ENCODE data around the gene AUNIP. TPM values are rescaled to one million over a fixed set of nuclear protein-coding genes. Genes with fewer than 3 reads are reported as not detected.
A peak's percentile ranks its signal among the peaks of the same experiment; 100 is the strongest.

The AUNIP gene
- total and polyA plus RNA-seq, 2 donors (not counting 1 experiment from before 2014, with no cell fraction given): 0.33 to 1.2 TPM

DNA sequence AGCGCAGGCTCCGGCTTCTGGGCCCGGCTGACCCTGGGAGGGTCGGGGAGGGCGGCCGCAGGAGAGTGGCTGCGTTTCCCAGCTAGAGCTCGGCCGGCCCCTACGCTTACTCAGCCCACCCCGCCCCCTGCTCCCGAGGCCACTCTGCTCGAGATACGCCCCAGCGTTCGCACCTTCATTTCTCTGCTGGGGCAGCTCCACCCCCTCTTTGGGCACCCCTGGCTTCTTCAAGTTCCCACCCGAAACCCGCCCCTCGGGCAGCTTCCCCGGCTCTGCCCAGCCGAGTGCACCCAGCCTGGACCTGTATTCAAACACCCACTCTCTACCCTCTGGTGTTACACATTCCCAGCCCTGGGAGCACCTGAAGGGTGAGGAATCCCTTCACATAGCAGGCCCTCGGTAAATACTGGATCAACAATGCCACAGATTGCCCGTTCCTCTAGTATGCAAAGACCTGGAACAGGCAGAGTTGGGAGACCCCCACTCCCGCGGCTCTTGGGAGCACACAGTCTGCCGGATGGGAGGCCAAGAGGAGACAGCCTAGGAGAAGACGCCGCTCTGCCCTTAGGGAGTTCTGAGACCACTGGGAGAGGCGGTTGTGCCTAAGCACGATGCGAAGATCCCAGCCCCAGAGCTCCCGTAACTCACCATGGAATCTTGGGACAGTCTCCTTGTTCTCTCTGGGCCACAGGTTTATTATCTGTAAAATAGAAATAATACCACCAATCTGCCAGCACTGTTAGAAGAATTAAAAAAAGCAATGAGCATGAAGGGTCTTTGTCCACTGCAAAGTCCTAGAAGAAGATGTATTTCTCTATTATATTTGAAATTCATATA, 16.8 kb upstream of the AUNIP start:
- H2AFZ ChIP-seq (ENCODE audit: low read length): peak overlapping the region; percentile 1
- TF ChIP-seq, protein P1, sequence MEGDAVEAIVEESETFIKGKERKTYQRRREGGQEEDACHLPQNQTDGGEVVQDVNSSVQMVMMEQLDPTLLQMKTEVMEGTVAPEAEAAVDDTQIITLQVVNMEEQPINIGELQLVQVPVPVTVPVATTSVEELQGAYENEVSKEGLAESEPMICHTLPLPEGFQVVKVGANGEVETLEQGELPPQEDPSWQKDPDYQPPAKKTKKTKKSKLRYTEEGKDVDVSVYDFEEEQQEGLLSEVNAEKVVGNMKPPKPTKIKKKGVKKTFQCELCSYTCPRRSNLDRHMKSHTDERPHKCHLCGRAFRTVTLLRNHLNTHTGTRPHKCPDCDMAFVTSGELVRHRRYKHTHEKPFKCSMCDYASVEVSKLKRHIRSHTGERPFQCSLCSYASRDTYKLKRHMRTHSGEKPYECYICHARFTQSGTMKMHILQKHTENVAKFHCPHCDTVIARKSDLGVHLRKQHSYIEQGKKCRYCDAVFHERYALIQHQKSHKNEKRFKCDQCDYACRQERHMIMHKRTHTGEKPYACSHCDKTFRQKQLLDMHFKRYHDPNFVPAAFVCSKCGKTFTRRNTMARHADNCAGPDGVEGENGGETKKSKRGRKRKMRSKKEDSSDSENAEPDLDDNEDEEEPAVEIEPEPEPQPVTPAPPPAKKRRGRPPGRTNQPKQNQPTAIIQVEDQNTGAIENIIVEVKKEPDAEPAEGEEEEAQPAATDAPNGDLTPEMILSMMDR (conservative IDR thresholded peaks at IDR 0.05 in 1 of 2, IDR thresholded peaks at IDR 0.05 in 1 of 2; ENCODE audit: low read depth in 1 of 2, low read length in 2 of 2): no peak
- TF ChIP-seq EZH2 (IDR thresholded peaks at IDR 0.05; ENCODE audit: low read length, missing control alignments): no peak
- H3K27me3 ChIP-seq (ENCODE audit: control insufficient read depth, insufficient read depth, low read length): no peaks in the 10 kb centered on the region
- H3K9ac ChIP-seq (ENCODE audit: insufficient read depth, low read length): peak overlapping the region; percentile 55
- H3K36me3 ChIP-seq (ENCODE audit: control insufficient read depth, insufficient read depth, low read length): peaks cover 1% of the 10 kb centered on the region
- H3K79me2 ChIP-seq (ENCODE audit: control insufficient read depth, insufficient read depth, low read length): no peaks in the 10 kb centered on the region
- no peaks in the 10 kb centered on the region for H4K20me1 ChIP-seq (ENCODE audit: control insufficient read depth, extremely low read depth, insufficient read depth, low read length)
- H3K4me1 ChIP-seq (ENCODE audit: control insufficient read depth, extremely low read depth, insufficient read depth, low read length): peaks cover 23% of the 10 kb centered on the region
- H3K4me2 ChIP-seq (ENCODE audit: extremely low read depth, insufficient read depth, low read length): peak overlapping the region; percentile 90
- H3K4me3 ChIP-seq (replicated peaks in 1 of 4; ENCODE audit: control extremely low read depth in 1 of 4, insufficient read depth in 1 of 4, low read depth in 3 of 4, low read length in 4 of 4): peak overlapping the region; percentile 34 to 71 (median 48)
- DNase-seq (ENCODE audit: low read depth in 2 of 2): no peak
- H3K9me3 ChIP-seq (ENCODE audit: control insufficient read depth, insufficient read depth, low read depth, low read length): no peaks in the 10 kb centered on the region
- H3K27ac ChIP-seq (ENCODE audit: insufficient read depth, low read length): no peak overlapping the region

DNA sequence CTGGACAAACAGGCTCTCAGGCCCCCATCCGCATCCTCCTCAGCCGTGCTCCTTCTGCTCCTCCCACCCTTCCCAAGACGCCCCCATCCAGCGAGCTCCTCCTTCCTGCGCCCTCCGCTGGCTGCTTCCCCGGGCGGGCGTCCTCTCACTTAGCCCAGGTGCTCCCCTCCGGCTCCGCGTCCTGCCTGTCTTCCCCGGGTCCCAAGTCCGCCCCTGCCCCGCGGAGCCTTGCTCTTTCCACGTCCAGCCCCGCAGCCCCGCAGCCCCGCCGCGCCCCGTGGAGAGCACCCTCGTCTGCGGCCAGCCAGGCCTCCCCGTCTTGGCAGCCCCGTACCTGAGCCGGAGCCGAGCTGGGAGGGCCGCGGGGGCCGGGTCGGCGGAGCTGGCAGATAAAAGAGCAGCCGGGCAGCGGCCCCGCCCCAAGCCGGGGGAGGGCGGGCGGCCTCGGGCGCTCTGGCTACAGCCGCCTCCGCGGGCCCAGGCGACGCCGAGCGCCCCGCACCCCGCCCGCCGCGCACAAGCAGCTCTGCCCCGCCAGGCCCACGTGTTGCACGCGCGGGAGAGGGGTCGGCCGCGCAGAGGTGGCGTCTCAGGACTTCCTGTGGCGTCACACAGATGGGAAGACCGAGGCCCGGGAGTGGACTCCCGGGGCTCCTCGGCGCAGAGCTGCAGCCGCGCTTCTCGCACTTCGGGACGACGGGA, 16.0 kb upstream of the AUNIP start, which contains the start of gene PAQR7:
PAQR7 (minus strand) TSS at position 555 of the 702 bp plus-strand sequence. CDS start 11,869 bp downstream, outside the sequence.
- H4K20me1 ChIP-seq (ENCODE audit: control insufficient read depth, extremely low read depth, insufficient read depth, low read length): no peaks in the 10 kb centered on the region
- TF ChIP-seq, protein P1 (conservative IDR thresholded peaks at IDR 0.05 in 1 of 2, IDR thresholded peaks at IDR 0.05 in 1 of 2; ENCODE audit: low read depth in 1 of 2, low read length in 2 of 2): peak in 1 of 2 donors; percentile 12
- no peak for TF ChIP-seq EZH2 (IDR thresholded peaks at IDR 0.05; ENCODE audit: low read length, missing control alignments)

DNA sequence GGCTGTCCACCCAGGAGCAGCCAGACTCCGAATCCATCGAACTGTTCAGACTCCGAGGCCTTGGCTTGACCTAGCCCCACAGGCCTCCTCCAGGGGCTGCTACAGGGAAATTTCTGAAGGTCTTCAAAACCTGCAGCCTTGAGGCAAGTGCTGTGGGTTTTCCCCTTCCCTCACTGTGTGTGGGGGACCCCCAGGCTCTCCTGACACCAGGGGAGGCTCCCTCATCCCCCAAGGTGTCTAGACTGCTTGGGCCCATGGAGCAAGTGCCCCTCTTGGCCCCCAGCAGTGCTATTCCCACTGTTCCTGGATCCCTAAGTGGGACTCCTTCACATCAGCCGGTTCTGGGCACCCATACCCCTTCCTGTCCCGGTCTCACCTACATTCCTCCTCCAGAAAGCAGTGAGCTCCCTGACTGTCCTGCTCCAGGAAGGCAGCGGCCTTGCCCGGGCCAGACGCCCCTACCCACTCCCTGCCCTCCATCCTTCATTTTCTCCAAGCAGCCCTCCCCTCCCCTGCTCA, 15.4 kb upstream of the AUNIP start:
- no peaks in the 10 kb centered on the region for H3K9me3 ChIP-seq (ENCODE audit: control insufficient read depth, insufficient read depth, low read depth, low read length)
- H3K4me2 ChIP-seq (ENCODE audit: extremely low read depth, insufficient read depth, low read length): peak overlapping the region; percentile 90
- H3K27me3 ChIP-seq (ENCODE audit: control insufficient read depth, insufficient read depth, low read length): no peaks in the 10 kb centered on the region
- peaks cover 6% of the 10 kb centered on the region for H3K36me3 ChIP-seq (ENCODE audit: control insufficient read depth, insufficient read depth, low read length)
- H3K4me3 ChIP-seq (replicated peaks in 1 of 4; ENCODE audit: control extremely low read depth in 1 of 4, insufficient read depth in 1 of 4, low read depth in 3 of 4, low read length in 4 of 4): peak overlapping the region; percentile 56 to 72 (median 69)
- no peak for DNase-seq (ENCODE audit: low read depth in 2 of 2)
- H2AFZ ChIP-seq (ENCODE audit: low read length): peak overlapping the region; percentile 40
- H3K9ac ChIP-seq (ENCODE audit: insufficient read depth, low read length): peak overlapping the region; percentile 55
- H3K4me1 ChIP-seq (ENCODE audit: control insufficient read depth, extremely low read depth, insufficient read depth, low read length): peaks cover 23% of the 10 kb centered on the region
- H3K79me2 ChIP-seq (ENCODE audit: control insufficient read depth, insufficient read depth, low read length): no peaks in the 10 kb centered on the region
- H3K27ac ChIP-seq (ENCODE audit: insufficient read depth, low read length): peak overlapping the region; percentile 23
- no peaks in the 10 kb centered on the region for H4K20me1 ChIP-seq (ENCODE audit: control insufficient read depth, extremely low read depth, insufficient read depth, low read length)
- TF ChIP-seq, protein P1 (conservative IDR thresholded peaks at IDR 0.05 in 1 of 2, IDR thresholded peaks at IDR 0.05 in 1 of 2; ENCODE audit: low read depth in 1 of 2, low read length in 2 of 2): no peak
- no peak for TF ChIP-seq EZH2 (IDR thresholded peaks at IDR 0.05; ENCODE audit: low read length, missing control alignments)

More for the DNA sequence above, 16.0 kb upstream of the AUNIP start, which contains the start of gene PAQR7:
- H3K4me1 ChIP-seq (ENCODE audit: control insufficient read depth, extremely low read depth, insufficient read depth, low read length): peaks cover 23% of the 10 kb centered on the region
- H3K36me3 ChIP-seq (ENCODE audit: control insufficient read depth, insufficient read depth, low read length): peaks cover 4% of the 10 kb centered on the region
- H3K79me2 ChIP-seq (ENCODE audit: control insufficient read depth, insufficient read depth, low read length): no peaks in the 10 kb centered on the region
- no peaks in the 10 kb centered on the region for H3K27me3 ChIP-seq (ENCODE audit: control insufficient read depth, insufficient read depth, low read length)
- H2AFZ ChIP-seq (ENCODE audit: low read length): peak within 1 kb of the TSS; percentile 40
- H3K9ac ChIP-seq (ENCODE audit: insufficient read depth, low read length): peak within 1 kb of the TSS; percentile 55
- H3K4me2 ChIP-seq (ENCODE audit: extremely low read depth, insufficient read depth, low read length): peak within 1 kb of the TSS; percentile 90
- H3K4me3 ChIP-seq (replicated peaks in 1 of 4; ENCODE audit: control extremely low read depth in 1 of 4, insufficient read depth in 1 of 4, low read depth in 3 of 4, low read length in 4 of 4): peak within 1 kb of the TSS; percentile 56 to 72 (median 69)
- H3K27ac ChIP-seq (ENCODE audit: insufficient read depth, low read length): peak within 1 kb of the TSS; percentile 23
- no peaks in the 10 kb centered on the region for H3K9me3 ChIP-seq (ENCODE audit: control insufficient read depth, insufficient read depth, low read depth, low read length)
- DNase-seq (ENCODE audit: low read depth in 2 of 2): peak; percentile 71 to 85
